Fibroblast of lung (primary cell): ENCODE measurements around the gene IL15RA. TPM values are rescaled to one million over a fixed set of nuclear protein-coding genes. Genes with fewer than 3 reads are reported as not detected.

Experiments
- DNase-seq, 2 donors: peaks; one replicate each; pipeline versions ENCODE4 v3.0.0 to v3.0.0-alpha.2; 2010; ENCODE audit warnings: low read depth in 2 of 2
- H2AFZ ChIP-seq: 2 replicates; pipeline ENCODE4 v1.5.1; 2012; ENCODE audit warnings: low read length, control low read depth, inconsistent platforms
- H3K27ac ChIP-seq: 2 replicates; pipeline ENCODE4 v1.5.1; 2011; ENCODE audit warnings: low read length, control low read depth; ENCODE audit not compliant: insufficient read depth
- H3K27me3 ChIP-seq: 2 replicates; pipeline ENCODE4 v1.5.1; 2011; ENCODE audit warnings: mild to moderate bottlenecking, low read length; ENCODE audit not compliant: control insufficient read depth, insufficient read depth
- H3K36me3 ChIP-seq: 2 replicates; pipeline ENCODE4 v1.5.1; 2011; ENCODE audit warnings: low read length; ENCODE audit not compliant: control insufficient read depth, insufficient read depth
- H3K4me1 ChIP-seq: 2 replicates; pipeline ENCODE4 v1.5.1; 2011; ENCODE audit warnings: low read length; ENCODE audit not compliant: control insufficient read depth, insufficient read depth; ENCODE audit errors: extremely low read depth
- H3K4me2 ChIP-seq: 2 replicates; pipeline ENCODE4 v1.5.1; 2011; ENCODE audit warnings: low read length, control low read depth; ENCODE audit not compliant: insufficient read depth; ENCODE audit errors: extremely low read depth
- H3K4me3 ChIP-seq, 4 experiments: fragments of 200-600 bp in 1 of 4; sonication (generic) in 1 of 4; replicated peaks in 1 of 4; 2 replicates each; pipeline ENCODE4 v1.5.1; 2011 to 2016; ENCODE audit warnings: low read length in 4 of 4, low read depth in 3 of 4, mild to moderate bottlenecking in 3 of 4, control low read depth in 2 of 4, inconsistent platforms in 1 of 4, mixed read lengths in 1 of 4; ENCODE audit not compliant: insufficient read depth in 1 of 4; ENCODE audit errors: control extremely low read depth in 1 of 4
- H3K79me2 ChIP-seq: 2 replicates; pipeline ENCODE4 v1.5.1; 2012; ENCODE audit warnings: mild to moderate bottlenecking, low read length, inconsistent platforms; ENCODE audit not compliant: control insufficient read depth, insufficient read depth
- H3K9ac ChIP-seq: 2 replicates; pipeline ENCODE4 v1.5.1; 2011; ENCODE audit warnings: mild to moderate bottlenecking, low read length, control low read depth; ENCODE audit not compliant: insufficient read depth
- H3K9me3 ChIP-seq: 2 replicates; pipeline ENCODE4 v1.5.1; 2012; ENCODE audit warnings: low read depth, low read length; ENCODE audit not compliant: control insufficient read depth, insufficient read depth
- H4K20me1 ChIP-seq: 2 replicates; pipeline ENCODE4 v1.5.1; 2011; ENCODE audit warnings: low read length; ENCODE audit not compliant: control insufficient read depth, insufficient read depth; ENCODE audit errors: extremely low read depth
- CTCF ChIP-seq, 2 donors: IDR thresholded peaks in 1 of 2; conservative IDR thresholded peaks in 1 of 2; 1 replicate in 1 of 2; 2 replicates in 1 of 2; pipeline ENCODE4 v1.5.1; 2011 to 2012; ENCODE audit warnings: low read length in 2 of 2, control low read depth in 1 of 2, inconsistent platforms in 1 of 2, low read depth in 1 of 2, mild to moderate bottlenecking in 1 of 2
- EZH2 ChIP-seq: IDR thresholded peaks from 2 replicates; pipeline ENCODE4 v1.5.1; 2012; ENCODE audit warnings: low read length, control low read depth, mild to moderate bottlenecking; ENCODE audit errors: missing control alignments
- polyA plus RNA-seq, 2 donors: library from polyadenylated mRNA; depleted of rRNA in 1 of 2; stranded (reverse) in 1 of 2; unstranded in 1 of 2; fragments of >200 nt; gene quantifications; 2 replicates each; pipeline ENCODE4 v1.2.1, GENCODE V29; 2011 to 2012; ENCODE audit warnings: missing spikeins in 1 of 2
- total RNA-seq: library from RNA; depleted of rRNA; stranded (reverse); fragments of >200 nt; gene quantifications from 2 replicates; pipeline ENCODE4 v1.2.1, GENCODE V29; 2014

IL15RA gene
- total and polyA plus RNA-seq, 2 donors (not counting 1 experiment from before 2014, with no cell fraction given): 5.9 to 13.7 TPM

- DNase-seq: peak; percentile 79 to 81
- H3K27ac ChIP-seq: peak overlapping the region; percentile 65
- peaks cover 5% of the 10 kb centered on the region for H3K4me1 ChIP-seq
- H3K4me2 ChIP-seq: peak overlapping the region; percentile 36
- H3K27me3 ChIP-seq: no peaks in the 10 kb centered on the region
- no peak overlapping the region for H3K4me3 ChIP-seq
- no peaks in the 10 kb centered on the region for H3K9me3 ChIP-seq
- no peaks in the 10 kb centered on the region for H4K20me1 ChIP-seq
- no peak for TF ChIP-seq EZH2
- peaks cover 23% of the 10 kb centered on the region for H3K36me3 ChIP-seq
- H3K79me2 ChIP-seq: no peaks in the 10 kb centered on the region
- no peak overlapping the region for H3K9ac ChIP-seq
- no peak overlapping the region for H2AFZ ChIP-seq
Measured at GRCh38 chr10:5927306-5927705, 50.0 kb downstream of the IL15RA start.

DNA sequence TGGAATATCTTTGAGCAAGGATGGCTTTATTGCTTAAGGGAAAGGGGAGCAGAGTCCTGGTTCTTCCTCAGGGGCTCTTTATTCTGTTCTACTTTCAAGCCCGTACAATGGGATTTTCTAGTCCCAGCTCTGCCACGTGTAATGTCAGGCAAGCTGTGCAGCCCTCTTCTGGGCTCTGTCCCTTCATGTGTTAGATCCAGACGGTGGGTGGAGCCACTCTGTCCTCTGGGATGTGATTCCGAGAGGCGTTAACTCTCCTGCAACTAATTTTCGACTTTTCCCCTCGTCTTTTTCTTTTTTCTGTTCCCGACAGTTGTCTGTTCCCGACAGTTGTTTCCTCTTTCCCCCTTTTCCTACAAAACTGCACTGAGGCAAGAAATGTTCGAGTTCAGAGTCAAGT lies 52.5 kb downstream of the IL15RA start:
- peaks cover 32% of the 10 kb centered on the region for H3K36me3 ChIP-seq
- no peak overlapping the region for H2AFZ ChIP-seq
- no peak for TF ChIP-seq CTCF (conservative IDR thresholded peaks at IDR 0.05 in 1 of 2, IDR thresholded peaks at IDR 0.05 in 1 of 2; ENCODE audit: low read depth in 1 of 2, low read length in 2 of 2)

DNA sequence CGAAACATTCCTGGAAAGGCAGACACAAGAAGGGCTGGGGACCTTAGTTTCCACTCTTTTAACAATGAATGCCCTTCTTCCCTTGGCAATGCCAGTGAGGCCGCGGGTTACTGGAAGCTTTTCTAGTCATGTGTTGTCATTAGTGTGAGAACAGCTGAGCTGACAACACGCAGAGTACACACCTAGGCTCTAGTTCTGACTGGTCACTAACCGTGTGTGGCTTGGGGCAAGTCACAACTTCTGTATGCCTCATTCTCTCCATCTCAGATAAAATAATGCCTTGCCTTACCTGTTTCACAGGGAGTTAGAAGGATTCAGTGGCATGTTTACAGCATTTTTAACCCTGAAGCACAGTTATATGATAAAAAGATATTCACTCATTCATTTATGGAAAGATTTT lies 55.6 kb downstream of the IL15RA start:
- TF ChIP-seq EZH2: no peak
- TF ChIP-seq CTCF (conservative IDR thresholded peaks at IDR 0.05 in 1 of 2, IDR thresholded peaks at IDR 0.05 in 1 of 2; ENCODE audit: low read depth in 1 of 2, low read length in 2 of 2): no peak
- H3K9ac ChIP-seq: no peak overlapping the region
- no peak for DNase-seq
- H3K27me3 ChIP-seq: no peaks in the 10 kb centered on the region
- H3K36me3 ChIP-seq: peaks cover 31% of the 10 kb centered on the region
- H3K27ac ChIP-seq: no peak overlapping the region
- H3K4me3 ChIP-seq: no peak overlapping the region
- H3K4me2 ChIP-seq: no peak overlapping the region
- no peaks in the 10 kb centered on the region for H4K20me1 ChIP-seq
- H2AFZ ChIP-seq: no peak overlapping the region
- no peaks in the 10 kb centered on the region for H3K9me3 ChIP-seq
- no peaks in the 10 kb centered on the region for H3K79me2 ChIP-seq
- H3K4me1 ChIP-seq: peaks cover 2% of the 10 kb centered on the region

More for the DNA sequence above, 52.5 kb downstream of the IL15RA start:
- Histone ChIP-seq H3K9me3 (no peaks in the 10 kb centered on the region), H3K9ac (no peak overlapping the region), H3K27me3 (no peaks in the 10 kb centered on the region), H3K4me3 (no peak overlapping the region), H3K4me2 (no peak overlapping the region), H3K27ac (no peak overlapping the region), H3K4me1 (peaks cover 5% of the 10 kb centered on the region), H3K79me2 (no peaks in the 10 kb centered on the region), H4K20me1 (no peaks in the 10 kb centered on the region)
- no peak for DNase-seq
